ENCODE data around the gene NRBP1. TPM values are rescaled to one million over a fixed set of nuclear protein-coding genes. Genes with fewer than 3 reads are reported as not detected.
A peak's percentile ranks its signal among the peaks of the same experiment; 100 is the strongest.
"Not testable (repeated sequence)": the region's sequence is repeated elsewhere in the genome, so short reads cannot be mapped to it uniquely, and the experiment has no call there.

NRBP1 gene
- total RNA-seq, 1 experiment from 2014 or later: 153 TPM

DNA sequence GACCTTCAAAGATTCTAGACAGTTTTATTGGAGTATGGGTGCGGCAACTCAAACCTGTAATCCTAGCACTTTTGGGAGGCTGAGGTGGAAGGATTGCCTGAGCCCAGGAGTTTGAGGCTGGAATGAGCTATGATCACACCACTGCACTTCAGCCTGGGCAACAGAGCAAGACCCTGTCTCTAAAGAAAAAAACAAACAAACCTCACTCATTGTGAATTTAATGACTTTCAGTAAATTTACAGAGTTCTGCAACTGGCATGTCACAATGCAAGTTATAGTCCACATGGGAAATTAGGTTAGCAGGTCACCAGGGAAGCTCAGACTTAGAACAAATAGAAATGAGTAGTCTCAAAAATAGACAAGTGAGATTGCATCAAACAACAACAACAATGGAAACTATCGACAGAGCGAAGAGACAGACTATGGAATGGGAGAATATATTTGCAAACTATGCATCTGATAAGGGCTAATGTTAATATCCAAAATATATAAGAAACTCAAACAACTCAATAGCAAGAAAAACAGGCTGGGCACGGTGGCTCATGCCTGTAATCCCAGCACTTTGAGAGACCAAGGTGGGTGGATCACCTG is 6.7 kb upstream of the NRBP1 start:
- no peak for DNase-seq (ENCODE audit: low read depth)

- no peak for DNase-seq (ENCODE audit: low read depth)
These were observed 5.5 kb upstream of the NRBP1 start for GRCh38 chr2:27422958-27423357.

DNA sequence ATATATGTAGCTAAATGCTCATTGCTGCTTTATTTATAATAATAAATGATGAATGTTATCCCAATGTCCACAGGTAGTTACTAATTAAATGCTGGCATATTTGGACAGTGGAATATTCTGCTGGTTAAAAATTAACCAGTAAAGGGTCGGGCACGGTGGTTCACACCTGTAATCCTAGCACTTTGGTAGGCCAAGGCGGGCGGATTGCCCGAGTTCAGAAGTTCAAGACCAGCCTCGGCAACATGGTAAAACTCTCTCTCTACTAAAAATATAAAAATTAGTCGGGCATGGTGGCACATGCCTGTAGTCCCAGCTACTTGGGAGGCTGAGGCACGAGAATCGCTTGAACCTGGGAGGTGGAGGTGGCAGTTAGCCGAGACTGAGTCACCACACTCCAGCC is 3.4 kb upstream of the NRBP1 start:
- DNase-seq (ENCODE audit: low read depth): not testable (repeated sequence)

GRCh38 chr2:27427863-27428212 is 593 bp upstream of the NRBP1 start:
- peak; percentile 41 for DNase-seq (ENCODE audit: low read depth)

DNA sequence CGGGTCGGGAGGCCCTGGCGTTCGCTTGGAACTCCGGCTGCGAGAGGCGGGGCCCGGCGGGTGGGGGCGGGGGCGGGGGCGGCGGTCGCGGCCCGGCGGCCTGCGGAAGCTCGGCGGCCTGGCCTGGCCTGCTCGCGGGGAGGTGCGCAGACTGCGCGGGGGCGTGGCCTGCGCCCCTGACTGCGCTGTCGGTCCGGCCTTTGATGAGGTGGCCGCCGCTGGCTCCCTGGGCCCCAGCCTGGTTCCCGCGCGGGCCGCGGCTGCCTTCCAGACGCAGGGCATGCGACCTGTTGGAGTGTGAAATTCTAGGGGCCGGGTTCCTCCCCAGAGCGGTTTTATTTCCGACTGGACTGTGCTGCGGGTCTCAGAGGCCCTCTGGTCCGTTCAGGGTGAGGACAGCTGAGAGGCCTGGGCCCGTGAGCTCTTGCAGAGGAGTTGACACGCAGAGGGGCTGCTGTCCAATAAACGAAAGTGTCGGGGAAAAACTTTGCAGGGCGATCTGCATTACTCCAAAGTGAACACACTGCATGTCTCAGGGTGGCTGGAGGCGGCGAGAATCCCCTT is 629 bp downstream of the NRBP1 start:
- DNase-seq (ENCODE audit: low read depth): peak; percentile 88

- peak; percentile 71 for DNase-seq (ENCODE audit: low read depth)
These were observed 3.0 kb downstream of the NRBP1 start for GRCh38 chr2:27431395-27431794.

DNA sequence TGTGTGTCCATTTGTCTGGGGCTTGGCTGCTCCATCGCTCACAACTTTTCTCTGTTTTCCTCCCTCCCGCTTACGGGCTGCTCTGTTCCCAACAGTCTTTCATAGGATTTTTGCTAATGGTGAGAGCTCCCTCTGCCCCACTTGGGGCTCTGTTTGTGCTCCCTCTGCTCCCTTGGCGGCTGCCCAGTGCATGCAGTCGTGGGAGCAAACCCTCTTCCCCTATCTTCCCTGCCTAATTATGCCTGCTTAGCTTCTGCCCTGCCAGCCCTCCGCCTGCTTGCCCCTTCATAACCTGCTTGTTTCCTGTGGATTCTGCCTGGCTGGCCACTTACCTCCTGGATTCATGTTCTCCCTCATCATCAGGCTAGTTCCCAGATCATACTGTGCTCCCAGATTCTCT is 7.2 kb downstream of the NRBP1 start:
- no peak for DNase-seq (ENCODE audit: low read depth)

GRCh38 chr2:27441226-27441926 is 12.9 kb downstream of the NRBP1 start:
- DNase-seq (ENCODE audit: low read depth): no peak

DNA sequence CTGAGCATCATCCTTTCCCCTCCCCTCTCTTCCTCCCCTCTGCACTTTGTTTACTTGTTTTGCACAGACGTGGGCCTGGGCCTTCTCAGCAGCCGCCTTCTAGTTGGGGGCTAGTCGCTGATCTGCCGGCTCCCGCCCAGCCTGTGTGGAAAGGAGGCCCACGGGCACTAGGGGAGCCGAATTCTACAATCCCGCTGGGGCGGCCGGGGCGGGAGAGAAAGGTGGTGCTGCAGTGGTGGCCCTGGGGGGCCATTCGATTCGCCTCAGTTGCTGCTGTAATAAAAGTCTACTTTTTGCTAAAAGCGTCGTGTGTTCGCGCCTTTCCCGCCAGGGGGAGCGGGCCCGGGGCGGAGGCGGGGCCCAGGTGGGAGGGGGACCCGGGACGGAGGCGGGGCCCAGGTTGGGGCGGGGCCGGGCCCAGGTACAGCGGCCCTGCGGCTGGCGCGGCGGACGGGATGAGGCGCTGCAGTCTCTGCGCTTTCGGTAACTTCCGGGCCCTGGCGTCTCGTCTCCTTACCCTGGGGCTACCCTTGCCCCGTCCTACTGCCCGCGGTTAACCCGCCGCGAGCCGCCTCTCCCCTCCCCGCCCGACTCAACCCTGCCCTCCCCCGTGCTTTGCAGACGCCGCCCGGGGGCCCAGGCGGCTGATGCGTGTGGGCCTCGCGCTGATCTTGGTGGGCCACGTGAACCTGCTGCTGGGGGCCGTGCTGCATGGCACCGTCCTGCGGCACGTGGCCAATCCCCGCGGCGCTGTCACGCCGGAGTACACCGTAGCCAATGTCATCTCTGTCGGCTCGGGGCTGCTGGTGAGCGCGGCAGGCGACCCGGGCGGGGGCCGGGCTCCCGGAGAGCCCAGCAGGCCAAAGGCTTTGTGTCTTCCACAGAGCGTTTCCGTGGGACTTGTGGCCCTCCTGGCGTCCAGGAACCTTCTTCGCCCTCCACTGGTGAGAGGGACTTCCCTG is 13.8 kb downstream of the NRBP1 start, which contains the start of gene KRTCAP3:
TSS of gene KRTCAP3 (plus strand) at position 424 of the 962 bp plus-strand sequence. CDS start at position 456, 32 bp downstream.
- no peak for DNase-seq (ENCODE audit: low read depth)

- no peak for DNase-seq (ENCODE audit: low read depth)
These were observed 14.5 kb downstream of the NRBP1 start for GRCh38 chr2:27442920-27443282.

GRCh38 chr2:27445155-27445554 is 16.7 kb downstream of the NRBP1 start:
- no peak for DNase-seq (ENCODE audit: low read depth)

DNA sequence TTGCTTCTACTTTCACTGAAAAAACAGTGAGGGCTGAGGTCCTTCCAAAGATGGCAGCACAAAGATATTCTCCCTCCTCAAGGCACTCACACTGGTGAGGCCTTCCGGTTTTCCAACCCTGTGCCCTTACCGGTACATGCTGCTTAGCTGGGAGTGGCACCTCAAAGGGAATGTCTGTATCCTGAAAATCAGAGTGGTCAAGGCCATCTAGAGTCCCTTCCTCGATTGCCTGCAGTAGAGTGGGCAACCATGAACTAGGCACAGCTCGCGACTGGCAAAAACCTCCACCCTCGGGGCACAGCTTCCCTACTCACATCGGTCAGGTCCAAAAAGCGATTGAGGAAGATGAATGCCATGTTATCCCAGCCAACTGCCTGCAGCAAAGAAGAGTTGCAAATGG is 17.2 kb downstream of the NRBP1 start:
- no peak for DNase-seq (ENCODE audit: low read depth)

GRCh38 chr2:27446057-27446456 is 17.6 kb downstream of the NRBP1 start:
- no peak for DNase-seq (ENCODE audit: low read depth)

GRCh38 chr2:27448381-27448780 is 19.9 kb downstream of the NRBP1 start:
- DNase-seq (ENCODE audit: low read depth): no peak

DNA sequence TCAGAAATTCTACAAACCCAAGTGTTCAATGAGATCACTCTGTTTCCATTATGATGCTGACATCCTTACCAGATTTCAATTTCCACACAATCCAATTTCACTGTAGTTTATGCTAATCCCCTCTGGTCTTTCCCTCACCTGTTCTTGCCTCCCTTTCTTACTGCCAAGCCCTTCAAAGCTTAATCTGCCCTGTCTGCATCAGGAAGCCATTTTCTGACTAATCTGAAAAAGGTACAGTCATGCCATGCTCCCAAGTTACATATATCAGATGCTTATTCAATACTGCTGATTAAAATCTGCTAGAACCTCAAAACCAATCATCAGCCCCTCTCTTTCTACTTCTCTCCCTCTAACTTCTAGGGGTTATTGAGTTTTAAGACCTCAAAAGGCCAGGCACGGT is 22.7 kb downstream of the NRBP1 start:
- DNase-seq (ENCODE audit: low read depth): no peak

- no peak for DNase-seq (ENCODE audit: low read depth)
These were observed 25.5 kb downstream of the NRBP1 start for GRCh38 chr2:27453968-27454367.

- DNase-seq (ENCODE audit: low read depth): no peak
These were observed 32.7 kb downstream of the NRBP1 start for GRCh38 chr2:27461118-27461517.

DNA sequence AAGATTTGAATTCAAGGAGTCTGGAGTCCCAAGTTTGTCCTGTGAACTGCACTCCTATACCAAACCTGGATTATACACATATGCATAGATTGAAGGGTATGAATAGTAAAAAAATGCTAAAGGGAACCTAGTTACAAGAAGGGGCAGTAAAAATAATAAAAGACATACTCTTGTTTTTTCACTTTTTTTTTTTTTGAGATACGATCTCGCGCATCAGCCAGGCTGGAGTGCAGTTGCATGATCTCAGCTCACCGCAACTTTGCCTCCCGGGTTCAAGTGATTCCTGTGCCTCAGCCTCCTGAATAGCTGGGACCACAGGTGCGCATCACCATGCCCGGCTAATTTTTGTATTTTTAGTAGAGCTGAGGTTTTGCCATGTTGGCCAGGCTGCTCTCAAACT is 36.0 kb downstream of the NRBP1 start:
- no peak for DNase-seq (ENCODE audit: low read depth)

DNA sequence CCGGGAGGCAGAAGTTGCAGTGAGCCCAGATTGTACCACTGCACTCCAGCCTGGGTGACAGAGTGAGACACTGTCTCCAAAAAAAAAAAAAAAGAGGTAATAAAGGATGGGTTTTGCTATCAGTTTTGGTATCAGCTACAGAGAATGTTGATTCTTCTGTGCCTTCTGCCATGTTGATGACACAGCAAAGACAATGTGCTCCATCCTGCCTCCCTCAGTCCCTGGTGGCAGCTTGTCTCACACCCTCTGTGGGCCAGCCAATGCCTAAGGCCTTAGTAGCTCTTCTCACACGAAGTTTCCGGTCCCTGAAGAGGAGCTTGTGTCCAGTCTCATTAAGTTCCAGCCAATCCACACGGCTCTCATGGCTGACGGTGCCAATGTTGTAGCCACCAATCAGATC is 43.5 kb downstream of the NRBP1 start:
- DNase-seq (ENCODE audit: low read depth): no peak

DNA sequence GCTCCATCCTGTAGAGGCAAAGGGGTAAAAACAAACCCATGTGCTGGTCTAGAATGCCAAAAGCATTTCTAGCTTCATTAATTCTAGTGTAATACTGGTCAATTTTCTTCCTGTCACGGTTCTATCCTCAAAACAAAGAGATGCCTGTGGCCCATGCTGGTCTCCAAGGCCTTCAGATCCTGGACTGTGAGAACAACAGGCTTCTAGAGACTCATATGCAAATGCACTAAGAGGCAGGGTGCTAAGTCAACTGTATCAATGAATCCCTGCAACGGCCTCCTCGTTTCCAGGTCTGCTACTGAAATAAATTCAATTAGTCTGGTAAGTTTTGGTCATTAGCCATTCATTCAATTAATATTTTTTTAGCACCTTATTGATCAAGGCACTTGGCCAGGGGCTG is 57.1 kb downstream of the NRBP1 start:
- DNase-seq (ENCODE audit: low read depth): no peak

DNA sequence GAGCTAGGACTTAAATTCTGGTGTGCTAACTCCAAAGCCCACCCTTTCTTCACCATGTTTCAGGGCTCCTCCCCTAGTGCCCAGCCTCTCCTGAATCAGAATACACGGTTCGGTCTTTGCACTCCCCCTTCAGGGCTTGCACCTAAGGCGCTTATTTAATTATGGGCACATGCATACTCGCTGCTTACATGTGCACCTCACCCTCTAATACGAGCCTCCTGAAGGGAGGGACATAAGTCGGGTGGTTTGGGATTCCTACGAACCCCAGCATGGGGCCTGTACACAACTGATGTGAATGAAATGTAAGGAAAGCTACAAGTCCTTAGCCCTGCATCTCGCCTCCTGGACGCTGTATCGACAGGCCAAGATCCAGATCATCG is 60.7 kb downstream of the NRBP1 start:
- DNase-seq (ENCODE audit: low read depth): peak; percentile 33
